ENCODE data around the gene TMEM89.

TMEM89 gene

GRCh38 chr3:48599509-48600285, 21.9 kb downstream of the TMEM89 start:
- Histone ChIP-seq H3K9ac (ENCODE audit: low read length) (peak overlapping the region; percentile 17), H3K9me3 (ENCODE audit: control insufficient read depth, low read length) (no peaks in the 10 kb centered on the region), H3K4me1 (ENCODE audit: control insufficient read depth, insufficient read depth, low read length) (peaks cover 19% of the 10 kb centered on the region), H3K27me3 (ENCODE audit: control insufficient read depth, insufficient read depth, low read length) (peaks cover 10% of the 10 kb centered on the region), H3K36me3 (ENCODE audit: control insufficient read depth, insufficient read depth, low read length) (peaks cover 48% of the 10 kb centered on the region), H3K4me3 (ENCODE audit: low read length) (no peak overlapping the region)

- Histone ChIP-seq H3K4me3 (ENCODE audit: low read length) (no peak overlapping the region), H3K36me3 (ENCODE audit: control insufficient read depth, insufficient read depth, low read length) (peaks cover 44% of the 10 kb centered on the region), H3K9ac (ENCODE audit: low read length) (peak overlapping the region; percentile 17), H3K9me3 (ENCODE audit: control insufficient read depth, low read length) (no peaks in the 10 kb centered on the region), H3K4me1 (ENCODE audit: control insufficient read depth, insufficient read depth, low read length) (peaks cover 25% of the 10 kb centered on the region), H3K27me3 (ENCODE audit: control insufficient read depth, insufficient read depth, low read length) (peaks cover 16% of the 10 kb centered on the region)
These were observed 22.5 kb downstream of the TMEM89 start for GRCh38 chr3:48599077-48599501.

GRCh38 chr3:48598323-48599076, 23.1 kb downstream of the TMEM89 start:
- Histone ChIP-seq H3K9ac (ENCODE audit: low read length) (peak overlapping the region; percentile 34), H3K27me3 (ENCODE audit: control insufficient read depth, insufficient read depth, low read length) (peaks cover 22% of the 10 kb centered on the region), H3K4me3 (ENCODE audit: low read length) (no peak overlapping the region), H3K4me1 (ENCODE audit: control insufficient read depth, insufficient read depth, low read length) (peaks cover 29% of the 10 kb centered on the region), H3K36me3 (ENCODE audit: control insufficient read depth, insufficient read depth, low read length) (peaks cover 41% of the 10 kb centered on the region), H3K9me3 (ENCODE audit: control insufficient read depth, low read length) (no peaks in the 10 kb centered on the region)

GRCh38 chr3:48597408-48597800, 24.2 kb downstream of the TMEM89 start:
- Histone ChIP-seq H3K4me3 (ENCODE audit: low read length) (no peak overlapping the region), H3K4me1 (ENCODE audit: control insufficient read depth, insufficient read depth, low read length) (peaks cover 29% of the 10 kb centered on the region), H3K9me3 (ENCODE audit: control insufficient read depth, low read length) (no peaks in the 10 kb centered on the region), H3K9ac (ENCODE audit: low read length) (no peak overlapping the region), H3K36me3 (ENCODE audit: control insufficient read depth, insufficient read depth, low read length) (peaks cover 32% of the 10 kb centered on the region), H3K27me3 (ENCODE audit: control insufficient read depth, insufficient read depth, low read length) (peaks cover 26% of the 10 kb centered on the region)

GRCh38 chr3:48596676-48597407, 24.7 kb downstream of the TMEM89 start:
- H3K9me3 ChIP-seq (ENCODE audit: control insufficient read depth, low read length): no peaks in the 10 kb centered on the region
- no peak overlapping the region for H3K4me3 ChIP-seq (ENCODE audit: low read length)
- peaks cover 32% of the 10 kb centered on the region for H3K36me3 ChIP-seq (ENCODE audit: control insufficient read depth, insufficient read depth, low read length)
- peaks cover 29% of the 10 kb centered on the region for H3K4me1 ChIP-seq (ENCODE audit: control insufficient read depth, insufficient read depth, low read length)
- H3K27me3 ChIP-seq (ENCODE audit: control insufficient read depth, insufficient read depth, low read length): peaks cover 26% of the 10 kb centered on the region
- no peak overlapping the region for H3K9ac ChIP-seq (ENCODE audit: low read length)

GRCh38 chr3:48596157-48596556, 25.4 kb downstream of the TMEM89 start:
- Histone ChIP-seq H3K4me1 (ENCODE audit: control insufficient read depth, insufficient read depth, low read length) (peaks cover 29% of the 10 kb centered on the region), H3K36me3 (ENCODE audit: control insufficient read depth, insufficient read depth, low read length) (peaks cover 32% of the 10 kb centered on the region), H3K9me3 (ENCODE audit: control insufficient read depth, low read length) (no peaks in the 10 kb centered on the region), H3K9ac (ENCODE audit: low read length) (no peak overlapping the region), H3K4me3 (ENCODE audit: low read length) (no peak overlapping the region), H3K27me3 (ENCODE audit: control insufficient read depth, insufficient read depth, low read length) (peaks cover 26% of the 10 kb centered on the region)

GRCh38 chr3:48595526-48596121, 25.9 kb downstream of the TMEM89 start:
- Histone ChIP-seq H3K9ac (ENCODE audit: low read length) (no peak overlapping the region), H3K4me1 (ENCODE audit: control insufficient read depth, insufficient read depth, low read length) (peaks cover 29% of the 10 kb centered on the region), H3K27me3 (ENCODE audit: control insufficient read depth, insufficient read depth, low read length) (peaks cover 26% of the 10 kb centered on the region), H3K4me3 (ENCODE audit: low read length) (no peak overlapping the region), H3K9me3 (ENCODE audit: control insufficient read depth, low read length) (no peaks in the 10 kb centered on the region), H3K36me3 (ENCODE audit: control insufficient read depth, insufficient read depth, low read length) (peaks cover 28% of the 10 kb centered on the region)

GRCh38 chr3:48595075-48595525, 26.5 kb downstream of the TMEM89 start, which contains the start of gene COL7A1:
TSS of gene COL7A1 (minus strand) at chr3:48595329. CDS start at chr3:48595159, 170 bp downstream.
- Histone ChIP-seq H3K9me3 (ENCODE audit: control insufficient read depth, low read length) (no peaks in the 10 kb centered on the region), H3K9ac (ENCODE audit: low read length) (peak within 1 kb of the TSS; percentile 50), H3K27me3 (ENCODE audit: control insufficient read depth, insufficient read depth, low read length) (peaks cover 26% of the 10 kb centered on the region), H3K4me1 (ENCODE audit: control insufficient read depth, insufficient read depth, low read length) (peaks cover 29% of the 10 kb centered on the region), H3K4me3 (ENCODE audit: low read length) (no peak within 1 kb of the TSS), H3K36me3 (ENCODE audit: control insufficient read depth, insufficient read depth, low read length) (peaks cover 23% of the 10 kb centered on the region)

GRCh38 chr3:48594417-48595049, 27.0 kb downstream of the TMEM89 start:
- Histone ChIP-seq H3K36me3 (ENCODE audit: control insufficient read depth, insufficient read depth, low read length) (peaks cover 18% of the 10 kb centered on the region), H3K9me3 (ENCODE audit: control insufficient read depth, low read length) (no peaks in the 10 kb centered on the region), H3K4me3 (ENCODE audit: low read length) (no peak overlapping the region), H3K9ac (ENCODE audit: low read length) (peak overlapping the region; percentile 50), H3K4me1 (ENCODE audit: control insufficient read depth, insufficient read depth, low read length) (peaks cover 29% of the 10 kb centered on the region), H3K27me3 (ENCODE audit: control insufficient read depth, insufficient read depth, low read length) (peaks cover 27% of the 10 kb centered on the region)

- Histone ChIP-seq H3K9me3 (ENCODE audit: control insufficient read depth, low read length) (no peaks in the 10 kb centered on the region), H3K4me3 (ENCODE audit: low read length) (no peak overlapping the region), H3K4me1 (ENCODE audit: control insufficient read depth, insufficient read depth, low read length) (peaks cover 28% of the 10 kb centered on the region), H3K27me3 (ENCODE audit: control insufficient read depth, insufficient read depth, low read length) (peaks cover 37% of the 10 kb centered on the region), H3K36me3 (ENCODE audit: control insufficient read depth, insufficient read depth, low read length) (peaks cover 10% of the 10 kb centered on the region), H3K9ac (ENCODE audit: low read length) (no peak overlapping the region)
These were observed 28.2 kb downstream of the TMEM89 start for GRCh38 chr3:48593337-48593736.

GRCh38 chr3:48592519-48593087, 29.0 kb downstream of the TMEM89 start:
- peaks cover 42% of the 10 kb centered on the region for H3K27me3 ChIP-seq (ENCODE audit: control insufficient read depth, insufficient read depth, low read length)
- H3K4me1 ChIP-seq (ENCODE audit: control insufficient read depth, insufficient read depth, low read length): peaks cover 21% of the 10 kb centered on the region
- no peak overlapping the region for H3K9ac ChIP-seq (ENCODE audit: low read length)
- peaks cover 4% of the 10 kb centered on the region for H3K36me3 ChIP-seq (ENCODE audit: control insufficient read depth, insufficient read depth, low read length)
- H3K9me3 ChIP-seq (ENCODE audit: control insufficient read depth, low read length): no peaks in the 10 kb centered on the region
- no peak overlapping the region for H3K4me3 ChIP-seq (ENCODE audit: low read length)

Data from mucosa of stomach (tissue), 1 donor.